Measurements from ENCODE around the gene CHD1L.
"Not testable (repeated sequence)": the region's sequence is repeated elsewhere in the genome, so short reads cannot be mapped to it uniquely, and the experiment has no call there.

CHD1L gene

GRCh38 chr1:147270721-147271120, 28.2 kb downstream of the CHD1L start:
- DNase-seq (ENCODE audit: low read depth): no peak

- DNase-seq (ENCODE audit: low read depth): no peak
These were observed 29.6 kb downstream of the CHD1L start for GRCh38 chr1:147272042-147272441.

DNA sequence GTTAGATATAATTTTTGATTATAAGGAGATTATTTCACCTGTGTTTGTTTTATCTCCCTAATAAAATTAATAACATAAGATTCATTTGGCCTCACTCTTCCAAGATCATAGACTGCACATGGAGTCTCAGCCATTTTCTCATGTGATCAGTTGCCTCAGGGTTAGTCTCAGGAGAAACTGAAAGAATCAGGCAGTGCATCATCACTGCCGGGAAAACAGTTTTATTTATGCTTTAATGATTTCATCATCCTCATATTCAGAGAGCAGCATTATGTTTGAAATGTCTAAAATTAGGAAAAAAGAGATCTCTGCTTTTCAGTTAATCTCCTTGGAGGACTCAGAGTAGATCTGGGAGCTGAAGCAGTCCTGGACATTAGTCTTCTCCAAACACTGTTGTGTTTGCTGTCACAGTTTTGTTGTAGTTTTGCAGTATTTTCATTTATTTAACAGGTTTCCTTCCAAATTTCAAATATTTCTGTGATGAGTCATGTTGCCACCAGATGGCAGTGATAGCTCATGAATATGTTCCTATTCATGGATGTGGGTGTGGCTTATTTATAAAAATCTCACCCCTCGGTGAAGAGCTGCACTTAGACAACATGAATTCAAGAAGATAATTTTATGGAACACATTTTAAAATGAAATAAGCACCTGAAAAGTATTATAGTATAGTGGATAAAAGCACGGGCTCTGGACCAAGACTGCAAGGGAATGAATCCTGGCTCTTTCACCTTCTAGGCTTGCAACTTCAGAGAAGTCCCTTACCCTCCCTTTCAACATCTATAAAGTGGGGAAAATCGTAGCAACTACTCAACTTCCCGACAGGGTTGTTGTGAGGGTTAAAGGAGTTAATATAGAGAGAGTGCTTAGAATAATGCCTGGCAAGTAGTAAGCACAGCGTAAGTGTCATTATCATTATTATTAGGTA, 31.2 kb downstream of the CHD1L start:
- peak; percentile 85 for DNase-seq (ENCODE audit: low read depth)

DNA sequence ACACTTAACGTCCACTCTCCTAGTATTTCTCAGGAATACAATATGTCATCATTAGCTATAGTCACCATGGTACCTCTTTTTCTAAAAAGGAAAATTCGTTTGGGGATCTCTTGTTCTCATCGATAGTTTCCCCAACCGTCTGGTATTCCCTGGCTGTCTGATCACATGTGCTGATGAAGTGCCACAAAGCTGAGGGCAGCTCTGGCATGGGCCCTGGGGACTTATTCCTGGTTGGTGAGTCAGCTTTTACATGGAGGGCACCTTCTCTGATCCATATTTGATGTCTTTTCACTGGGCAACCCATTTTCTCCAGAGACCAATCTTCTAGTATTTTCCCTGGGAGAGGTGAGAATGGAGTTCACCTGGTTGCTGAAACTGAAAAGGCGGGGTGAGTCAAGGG, 39.5 kb downstream of the CHD1L start:
- no peak for DNase-seq (ENCODE audit: low read depth)

DNA sequence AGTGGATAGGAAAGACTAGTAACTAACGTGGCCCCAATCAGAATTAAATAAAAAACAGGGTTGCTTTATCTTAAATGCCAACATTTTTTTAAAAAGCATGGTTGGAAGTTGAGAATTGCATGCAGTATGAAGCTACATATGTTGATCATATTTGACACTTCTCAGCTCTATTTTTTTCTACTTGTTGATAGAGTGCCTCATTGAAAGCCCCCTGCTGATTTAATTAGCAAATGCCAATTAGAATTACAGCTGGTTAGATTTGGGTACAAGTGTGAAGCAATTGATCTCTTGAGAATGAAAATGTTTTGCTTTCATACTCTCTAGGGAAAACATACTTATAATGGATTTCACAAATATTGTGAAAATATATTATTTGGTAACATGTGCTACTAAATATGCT, 40.5 kb downstream of the CHD1L start:
- no peak for DNase-seq (ENCODE audit: low read depth)

DNA sequence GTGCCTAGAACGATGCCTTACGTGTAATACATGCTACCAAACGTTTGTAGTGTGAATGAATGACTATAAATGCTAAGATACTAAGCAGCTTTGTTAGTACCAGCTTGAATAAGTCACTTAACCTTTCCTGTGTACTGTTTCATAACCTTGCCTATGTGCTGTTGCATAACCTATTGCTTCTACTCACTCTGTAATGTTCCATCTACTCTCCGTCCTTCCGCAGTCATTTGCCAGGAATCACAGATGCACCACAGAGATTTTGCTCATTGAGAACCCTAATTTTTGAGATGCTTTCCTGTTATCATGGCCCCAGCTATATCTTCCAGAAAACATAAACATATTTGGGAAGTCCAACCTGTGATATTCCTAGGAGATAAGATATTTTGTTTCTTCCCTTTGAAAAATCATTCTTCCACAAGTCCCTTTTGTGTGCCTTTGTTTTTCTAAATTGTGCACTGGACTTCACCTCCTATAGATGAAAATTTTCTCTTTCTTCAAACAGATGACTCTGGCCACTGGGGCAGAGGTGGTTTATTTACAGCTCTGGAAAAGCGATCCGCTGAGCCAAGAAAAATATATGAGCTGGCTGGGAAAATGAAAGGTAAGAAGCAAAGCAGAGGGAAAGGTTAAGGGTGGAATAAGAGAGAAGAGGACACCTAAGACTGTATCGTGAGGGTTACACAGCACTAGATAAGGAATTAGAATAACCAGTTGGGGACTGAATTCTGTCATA, 44.8 kb downstream of the CHD1L start:
- no peak for DNase-seq (ENCODE audit: low read depth)

GRCh38 chr1:147292012-147292411, 49.5 kb downstream of the CHD1L start:
- peak; percentile 90 for DNase-seq (ENCODE audit: low read depth)

GRCh38 chr1:147292631-147293251, 50.3 kb downstream of the CHD1L start:
- DNase-seq (ENCODE audit: low read depth): peak; percentile 99

GRCh38 chr1:147297438-147297837, 55.0 kb downstream of the CHD1L start:
- DNase-seq (ENCODE audit: low read depth): no peak

GRCh38 chr1:147305803-147306202, 63.3 kb downstream of the CHD1L start:
- not testable (repeated sequence) for DNase-seq (ENCODE audit: low read depth)

- no peak for DNase-seq (ENCODE audit: low read depth)
These were observed 74.5 kb downstream of the CHD1L start for GRCh38 chr1:147316968-147317367.

DNA sequence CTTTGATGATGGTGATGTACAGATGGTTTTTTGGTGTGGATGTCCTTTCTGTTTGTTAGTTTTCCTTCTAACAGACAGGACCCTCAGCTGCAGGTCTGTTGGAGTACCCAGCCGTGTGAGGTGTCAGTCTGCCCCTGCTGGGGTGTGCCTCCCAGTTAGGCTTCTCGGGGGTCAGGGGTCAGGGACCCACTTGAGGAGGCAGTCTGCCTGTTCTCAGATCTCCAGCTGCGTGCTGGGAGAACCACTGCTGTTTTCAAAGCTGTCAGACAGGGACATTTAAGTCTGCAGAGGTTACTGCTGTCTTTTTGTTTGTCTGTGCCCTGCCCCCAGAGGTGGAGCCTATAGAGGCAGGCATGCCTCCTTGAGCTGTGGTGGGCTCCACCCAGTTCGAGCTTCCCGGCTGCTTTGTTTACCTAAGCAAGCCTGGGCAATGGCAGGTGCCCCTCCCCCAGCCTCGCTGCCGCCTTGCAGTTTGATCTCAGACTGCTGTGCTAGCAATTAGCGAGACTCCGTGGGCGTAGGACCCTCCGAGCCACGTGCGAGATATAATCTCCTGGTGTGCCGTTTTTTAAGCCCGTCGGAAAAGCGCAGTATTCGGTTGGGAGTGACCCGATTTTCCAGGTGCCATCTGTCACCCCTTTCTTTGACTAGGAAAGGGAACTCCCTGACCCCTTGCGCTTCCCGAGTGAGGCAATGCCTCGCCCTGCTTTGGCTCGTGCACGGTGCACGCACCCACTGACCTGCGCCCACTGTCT, 84.6 kb downstream of the CHD1L start:
- not testable (repeated sequence) for DNase-seq (ENCODE audit: low read depth)

DNA sequence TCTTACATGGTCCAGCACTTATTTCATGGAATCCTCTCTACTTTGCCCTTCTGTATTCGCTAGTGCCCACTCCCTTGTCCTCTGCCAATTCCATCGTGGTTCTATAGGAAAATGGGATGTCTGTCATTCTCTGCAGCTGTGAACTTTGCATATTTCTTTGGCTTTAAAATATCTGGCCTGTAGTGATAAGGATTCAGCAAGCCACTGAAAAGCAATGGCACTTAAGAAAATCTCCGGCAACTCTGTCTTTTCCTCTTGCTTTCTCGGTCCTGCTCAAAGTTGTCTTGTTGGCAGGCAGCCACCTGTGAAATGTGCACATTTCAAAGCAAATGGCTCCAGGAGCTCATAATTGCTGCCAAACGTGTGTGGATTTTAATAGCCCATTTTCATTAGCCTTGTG, 91.8 kb downstream of the CHD1L start:
- no peak for DNase-seq (ENCODE audit: low read depth)

DNA sequence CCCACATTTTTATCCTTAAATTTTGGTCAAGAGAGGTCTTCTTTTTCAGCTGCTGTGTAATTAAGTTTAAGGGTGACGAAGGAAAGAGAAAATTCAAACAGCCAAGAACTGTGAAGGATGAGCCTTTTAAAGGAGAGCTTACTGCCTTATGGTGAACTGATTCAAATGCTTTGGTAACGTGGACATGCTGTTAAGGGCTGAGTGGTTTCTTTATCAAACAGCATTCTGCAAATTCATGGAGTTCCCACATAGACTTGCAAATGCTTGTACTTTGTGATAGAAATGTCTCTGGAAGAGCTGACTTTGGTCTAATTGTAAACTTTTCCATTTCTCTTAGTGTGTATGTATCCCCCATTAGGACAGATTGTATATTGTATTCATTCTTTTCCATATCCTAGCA, 93.8 kb downstream of the CHD1L start:
- DNase-seq (ENCODE audit: low read depth): no peak

GRCh38 chr1:147337040-147337630, 94.7 kb downstream of the CHD1L start:
- peak; percentile 25 for DNase-seq (ENCODE audit: low read depth)

DNA sequence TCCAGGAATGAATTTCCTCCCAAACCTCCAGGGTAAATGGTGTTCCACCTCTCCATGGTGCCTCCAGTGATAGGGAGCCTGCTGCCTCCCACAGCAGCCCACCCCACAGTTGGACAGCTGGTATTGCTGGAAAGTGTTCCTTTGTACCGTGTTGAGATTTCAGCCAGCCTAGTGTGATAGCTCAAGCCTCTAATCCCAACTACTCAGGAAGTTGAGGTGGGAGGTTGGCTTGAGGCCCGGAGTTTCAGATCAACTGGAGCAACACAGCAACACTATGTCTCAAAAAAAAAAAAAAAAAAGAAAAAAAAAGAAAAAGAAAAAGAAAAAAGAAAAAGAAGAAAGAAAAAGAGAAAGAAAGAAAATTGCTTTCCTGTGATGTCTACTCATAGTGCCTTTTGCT, 96.1 kb downstream of the CHD1L start:
- no peak for DNase-seq (ENCODE audit: low read depth)

GRCh38 chr1:147341246-147341645, 98.8 kb downstream of the CHD1L start:
- DNase-seq (ENCODE audit: low read depth): no peak
